MM.1S (cell line): Measurements from ENCODE around the gene ZNF486.

Experiments
- DNase-seq: peaks from one replicate; pipeline ENCODE4 v3.0.0-alpha.2; 2015
- H2AFZ ChIP-seq: fragments of 300-600 bp; sonication (generic); 2 replicates; pipeline ENCODE4 v1.6.0; 2016; ENCODE audit warnings: antibody characterized with exemption, low read length
- H3F3A ChIP-seq: fragments of 300-600 bp; sonication (generic); 2 replicates; pipeline ENCODE4 v1.6.1; 2016; ENCODE audit warnings: mild to moderate bottlenecking, antibody characterized with exemption, low read length, moderate library complexity, mixed read lengths; ENCODE audit not compliant: insufficient read depth
- H3K27ac ChIP-seq: fragments of 300-600 bp; sonication (generic); 2 replicates; pipeline ENCODE4 v1.5.1; 2016; ENCODE audit warnings: mild to moderate bottlenecking, low read length
- H3K27me3 ChIP-seq: fragments of 300-600 bp; sonication (generic); replicated peaks from 2 replicates; pipeline ENCODE4 v1.6.0; 2016; ENCODE audit warnings: low read length; ENCODE audit not compliant: insufficient read depth
- H3K36me3 ChIP-seq: fragments of 300-600 bp; sonication (generic); replicated peaks from 2 replicates; pipeline ENCODE4 v1.6.1; 2016; ENCODE audit warnings: mild to moderate bottlenecking, low read length, mixed read lengths; ENCODE audit not compliant: insufficient read depth
- H3K4me1 ChIP-seq: fragments of 300-600 bp; sonication (generic); 2 replicates; pipeline ENCODE4 v1.6.1; 2016; ENCODE audit warnings: low read length, mixed read lengths
- H3K4me2 ChIP-seq: fragments of 300-600 bp; sonication (generic); 2 replicates; pipeline ENCODE4 v1.6.0; 2016; ENCODE audit warnings: low read depth, low read length
- H3K4me3 ChIP-seq: fragments of 300-600 bp; sonication (generic); 2 replicates; pipeline ENCODE4 v1.5.1; 2016; ENCODE audit warnings: low read length, mixed read lengths
- H3K79me2 ChIP-seq: fragments of 300-600 bp; sonication (generic); 2 replicates; pipeline ENCODE4 v1.6.1; 2016; ENCODE audit warnings: mixed run types, low read length, mixed read lengths
- H3K9ac ChIP-seq: fragments of 300-600 bp; sonication (generic); 2 replicates; pipeline ENCODE4 v1.6.1; 2016; ENCODE audit warnings: low read length, mixed read lengths
- H3K9me2 ChIP-seq: fragments of 300-600 bp; sonication (generic); replicated peaks from 2 replicates; pipeline ENCODE4 v1.6.1; 2016; ENCODE audit warnings: mild to moderate bottlenecking, low read length, mixed read lengths; ENCODE audit not compliant: insufficient read depth
- H3K9me3 ChIP-seq: fragments of 300-600 bp; sonication (generic); replicated peaks from 2 replicates; pipeline ENCODE4 v1.6.1; 2016; ENCODE audit warnings: mild to moderate bottlenecking, low read length, mixed read lengths; ENCODE audit not compliant: insufficient read depth
- H4K20me1 ChIP-seq: fragments of 300-600 bp; sonication (generic); 2 replicates; pipeline ENCODE4 v1.6.1; 2016; ENCODE audit warnings: mild to moderate bottlenecking, low read length, moderate library complexity, mixed read lengths; ENCODE audit not compliant: insufficient read depth
- EZH2 ChIP-seq: fragments of 300-600 bp; sonication (generic); optimal IDR thresholded peaks from 2 replicates; pipeline ENCODE3; 2017; ENCODE audit warnings: low read depth, mild to moderate bottlenecking, antibody characterized with exemption, low read length, mixed read lengths
- EZH2phosphoT487 ChIP-seq: fragments of 300-600 bp; sonication (generic); IDR thresholded peaks from 2 replicates; pipeline ENCODE4 v1.6.1; 2018; ENCODE audit warnings: antibody characterized with exemption, low read length
- TF ChIP-seq, protein P1 (sequence below): fragments of 300-600 bp; sonication (generic); IDR thresholded peaks from 2 replicates; pipeline ENCODE4 v1.5.1; 2016; ENCODE audit warnings: antibody characterized with exemption, low read length, mixed read lengths

Gene ZNF486

DNA sequence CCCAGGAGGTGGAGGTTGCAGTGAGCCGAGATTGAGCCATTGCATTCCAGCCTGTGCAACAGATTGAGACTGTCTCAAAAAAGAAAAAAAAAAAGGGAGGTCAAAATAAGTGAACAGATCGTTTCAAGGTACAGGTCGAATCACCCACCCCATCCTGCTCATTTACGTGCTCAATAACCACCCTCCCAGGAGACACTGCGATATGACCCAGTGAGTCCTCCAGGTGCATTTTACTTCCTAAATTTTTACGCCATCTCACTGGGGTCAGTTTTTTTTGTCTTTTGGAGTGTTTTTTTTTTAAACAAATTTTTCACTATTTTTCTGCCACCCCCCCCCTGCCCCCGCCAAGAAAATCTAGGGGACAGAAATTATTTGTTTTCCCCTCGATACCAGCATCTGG, 68.1 kb downstream of the ZNF486 start:
- Histone ChIP-seq H3F3A (no peaks in the 10 kb centered on the region), H3K4me2 (no peak overlapping the region), H4K20me1 (no peaks in the 10 kb centered on the region), H3K9me2 (no peaks in the 10 kb centered on the region), H2AFZ (no peak overlapping the region), H3K4me3 (no peak overlapping the region), H3K79me2 (no peaks in the 10 kb centered on the region), H3K9ac (no peak overlapping the region), H3K27ac (no peak overlapping the region), H3K4me1 (no peaks in the 10 kb centered on the region), H3K9me3 (no peaks in the 10 kb centered on the region), H3K27me3 (no peaks in the 10 kb centered on the region), H3K36me3 (no peaks in the 10 kb centered on the region)
- DNase-seq, result no peak
- TF ChIP-seq, protein P1, sequence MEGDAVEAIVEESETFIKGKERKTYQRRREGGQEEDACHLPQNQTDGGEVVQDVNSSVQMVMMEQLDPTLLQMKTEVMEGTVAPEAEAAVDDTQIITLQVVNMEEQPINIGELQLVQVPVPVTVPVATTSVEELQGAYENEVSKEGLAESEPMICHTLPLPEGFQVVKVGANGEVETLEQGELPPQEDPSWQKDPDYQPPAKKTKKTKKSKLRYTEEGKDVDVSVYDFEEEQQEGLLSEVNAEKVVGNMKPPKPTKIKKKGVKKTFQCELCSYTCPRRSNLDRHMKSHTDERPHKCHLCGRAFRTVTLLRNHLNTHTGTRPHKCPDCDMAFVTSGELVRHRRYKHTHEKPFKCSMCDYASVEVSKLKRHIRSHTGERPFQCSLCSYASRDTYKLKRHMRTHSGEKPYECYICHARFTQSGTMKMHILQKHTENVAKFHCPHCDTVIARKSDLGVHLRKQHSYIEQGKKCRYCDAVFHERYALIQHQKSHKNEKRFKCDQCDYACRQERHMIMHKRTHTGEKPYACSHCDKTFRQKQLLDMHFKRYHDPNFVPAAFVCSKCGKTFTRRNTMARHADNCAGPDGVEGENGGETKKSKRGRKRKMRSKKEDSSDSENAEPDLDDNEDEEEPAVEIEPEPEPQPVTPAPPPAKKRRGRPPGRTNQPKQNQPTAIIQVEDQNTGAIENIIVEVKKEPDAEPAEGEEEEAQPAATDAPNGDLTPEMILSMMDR, result no peak

DNA sequence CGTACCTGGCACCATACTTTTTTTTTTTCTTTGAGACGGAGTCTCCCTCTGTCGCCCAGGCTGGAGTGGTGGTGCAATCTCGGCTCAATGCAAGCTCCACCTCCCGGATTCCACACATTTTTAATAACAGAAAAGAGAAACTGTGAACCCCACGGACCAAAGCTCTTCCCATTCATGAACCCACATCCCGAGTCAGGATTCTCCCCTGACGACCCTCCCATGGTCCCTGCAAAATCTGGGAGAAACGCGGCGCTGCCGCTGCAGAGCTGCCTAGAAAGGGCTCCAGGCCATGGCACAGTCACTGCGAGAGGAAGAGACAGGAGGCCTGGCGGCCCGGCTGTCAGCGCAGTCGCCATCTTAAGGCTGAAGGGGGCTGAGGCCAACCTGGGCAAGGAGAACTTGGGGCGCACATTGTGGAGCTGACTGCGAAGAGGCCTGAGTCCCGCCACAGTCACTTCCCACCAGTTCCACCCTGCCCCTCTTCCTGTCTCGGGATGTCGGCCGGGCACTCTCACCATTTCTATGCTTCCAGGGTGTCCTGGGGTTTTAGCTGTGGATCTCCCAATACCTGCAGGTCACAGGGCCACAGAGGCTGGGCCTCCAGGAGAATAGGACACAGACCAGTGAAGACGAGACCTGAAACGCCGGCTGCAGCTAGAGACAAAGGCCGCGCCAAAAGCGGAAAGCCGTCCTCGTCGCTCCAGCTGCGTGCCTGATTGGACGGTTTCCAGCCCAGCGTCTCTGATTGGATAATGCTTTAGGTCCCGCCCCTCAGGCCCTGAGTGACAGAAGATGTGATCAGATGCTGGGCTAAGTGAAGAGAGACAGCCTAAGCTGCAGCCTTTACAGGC, 71.0 kb downstream of the ZNF486 start:
- no peaks in the 10 kb centered on the region for H3K27me3 ChIP-seq
- H3F3A ChIP-seq, result no peaks in the 10 kb centered on the region
- H3K9me2 ChIP-seq, result no peaks in the 10 kb centered on the region
- no peaks in the 10 kb centered on the region for H3K79me2 ChIP-seq
- H3K4me1 ChIP-seq, result no peaks in the 10 kb centered on the region
- H3K36me3 ChIP-seq, result no peaks in the 10 kb centered on the region
- H3K27ac ChIP-seq, result no peak overlapping the region
- no peaks in the 10 kb centered on the region for H3K9me3 ChIP-seq
- no peaks in the 10 kb centered on the region for H4K20me1 ChIP-seq
- TF ChIP-seq, protein P1, result no peak
- TF ChIP-seq EZH2phosphoT487, result no peak
- no peak for TF ChIP-seq EZH2
- H3K9ac ChIP-seq, result peak overlapping the region; percentile 40; the same call in 1 of the 2 replicates
- peak; percentile 72 for DNase-seq
- H2AFZ ChIP-seq, result peak overlapping the region; percentile 82
- peak overlapping the region; percentile 60 for H3K4me2 ChIP-seq
- peak overlapping the region; percentile 65 for H3K4me3 ChIP-seq

DNA sequence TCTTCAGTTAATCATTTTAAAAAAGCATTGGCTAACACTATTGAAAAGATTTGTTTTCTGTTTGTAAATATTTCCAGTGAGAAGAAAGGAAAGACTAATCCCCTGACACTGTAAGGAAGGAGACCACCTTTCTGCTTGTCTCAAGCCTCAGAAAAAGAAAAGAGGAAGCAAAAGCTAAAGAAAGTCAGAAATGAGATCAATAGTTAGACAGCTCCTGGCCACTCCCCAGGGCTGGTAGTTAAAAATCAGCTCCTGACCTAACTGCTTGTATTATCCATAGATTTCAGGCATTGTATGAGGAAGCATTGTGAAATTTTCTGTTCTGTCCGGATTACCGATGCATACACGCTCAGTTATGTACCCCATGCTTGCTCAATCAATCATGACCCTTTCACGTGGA, 76.6 kb downstream of the ZNF486 start:
- no peak overlapping the region for H3K9ac ChIP-seq
- H3K9me3 ChIP-seq, result 0 out of 2 replicates have a peak, but pooled peaks cover 4% of the 10 kb centered on the region
- H3K79me2 ChIP-seq, result no peaks in the 10 kb centered on the region
- no peak overlapping the region for H3K4me3 ChIP-seq
- H3F3A ChIP-seq, result no peaks in the 10 kb centered on the region
- no peaks in the 10 kb centered on the region for H3K27me3 ChIP-seq
- DNase-seq, result no peak
- H4K20me1 ChIP-seq, result no peaks in the 10 kb centered on the region
- H3K4me1 ChIP-seq, result no peaks in the 10 kb centered on the region
- H3K4me2 ChIP-seq, result peak overlapping the region; percentile 27; the same call in 1 of the 2 replicates
- H3K9me2 ChIP-seq, result no peaks in the 10 kb centered on the region
- H3K36me3 ChIP-seq, result no peaks in the 10 kb centered on the region
- H2AFZ ChIP-seq, result no peak overlapping the region
- no peak overlapping the region for H3K27ac ChIP-seq
- no peak for TF ChIP-seq EZH2
- TF ChIP-seq EZH2phosphoT487, result no peak
- TF ChIP-seq, protein P1, result no peak
